Measurements from ENCODE around the gene RHEBL1. TPM values are rescaled to one million over a fixed set of nuclear protein-coding genes. Genes with fewer than 3 reads are reported as not detected.

RHEBL1 gene
- total RNA-seq, 2 experiments from 2014 or later: 5.1 to 6.0 TPM

DNA sequence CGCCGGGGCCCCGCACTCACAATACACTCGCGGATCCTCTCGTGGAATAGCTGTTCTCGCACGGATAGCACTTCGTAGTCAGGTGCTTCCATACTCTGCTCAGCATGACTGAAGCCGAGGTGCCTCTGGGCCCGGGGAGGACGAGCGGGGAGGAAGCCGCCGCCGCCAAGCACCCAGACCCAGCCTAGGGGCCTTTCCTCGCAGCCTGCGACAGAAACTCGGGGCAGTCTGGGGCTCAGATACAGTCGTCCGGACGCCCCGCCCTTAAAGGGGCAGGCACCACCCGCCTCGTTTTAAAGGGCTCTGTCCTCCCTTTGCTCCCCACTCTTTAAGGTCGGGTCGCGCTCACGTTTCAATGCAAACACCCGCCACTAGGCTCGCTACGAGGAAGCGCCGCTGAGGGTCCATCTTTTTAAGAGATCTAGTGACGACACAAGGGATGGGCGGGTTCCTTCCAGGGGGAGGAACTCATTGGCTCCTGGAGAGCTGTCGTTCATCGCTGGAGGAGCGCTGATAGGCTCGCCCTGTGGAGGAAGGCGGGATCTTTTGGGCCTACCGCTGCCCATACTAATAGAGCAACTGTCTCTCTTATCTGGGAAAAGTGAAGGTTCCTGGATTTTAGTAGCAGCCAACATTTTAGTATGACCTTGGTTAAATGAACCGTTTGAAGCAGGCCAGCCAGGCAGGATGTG is 40.8 kb upstream of the RHEBL1 start, which contains the start of gene LMBR1L:
LMBR1L (minus strand) TSS at position 384 of the 692 bp plus-strand sequence; CDS start at position 92, 292 bp downstream.
- TF ChIP-seq, protein P1, sequence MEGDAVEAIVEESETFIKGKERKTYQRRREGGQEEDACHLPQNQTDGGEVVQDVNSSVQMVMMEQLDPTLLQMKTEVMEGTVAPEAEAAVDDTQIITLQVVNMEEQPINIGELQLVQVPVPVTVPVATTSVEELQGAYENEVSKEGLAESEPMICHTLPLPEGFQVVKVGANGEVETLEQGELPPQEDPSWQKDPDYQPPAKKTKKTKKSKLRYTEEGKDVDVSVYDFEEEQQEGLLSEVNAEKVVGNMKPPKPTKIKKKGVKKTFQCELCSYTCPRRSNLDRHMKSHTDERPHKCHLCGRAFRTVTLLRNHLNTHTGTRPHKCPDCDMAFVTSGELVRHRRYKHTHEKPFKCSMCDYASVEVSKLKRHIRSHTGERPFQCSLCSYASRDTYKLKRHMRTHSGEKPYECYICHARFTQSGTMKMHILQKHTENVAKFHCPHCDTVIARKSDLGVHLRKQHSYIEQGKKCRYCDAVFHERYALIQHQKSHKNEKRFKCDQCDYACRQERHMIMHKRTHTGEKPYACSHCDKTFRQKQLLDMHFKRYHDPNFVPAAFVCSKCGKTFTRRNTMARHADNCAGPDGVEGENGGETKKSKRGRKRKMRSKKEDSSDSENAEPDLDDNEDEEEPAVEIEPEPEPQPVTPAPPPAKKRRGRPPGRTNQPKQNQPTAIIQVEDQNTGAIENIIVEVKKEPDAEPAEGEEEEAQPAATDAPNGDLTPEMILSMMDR (IDR thresholded peaks at IDR 0.05): peak; percentile 61

DNA sequence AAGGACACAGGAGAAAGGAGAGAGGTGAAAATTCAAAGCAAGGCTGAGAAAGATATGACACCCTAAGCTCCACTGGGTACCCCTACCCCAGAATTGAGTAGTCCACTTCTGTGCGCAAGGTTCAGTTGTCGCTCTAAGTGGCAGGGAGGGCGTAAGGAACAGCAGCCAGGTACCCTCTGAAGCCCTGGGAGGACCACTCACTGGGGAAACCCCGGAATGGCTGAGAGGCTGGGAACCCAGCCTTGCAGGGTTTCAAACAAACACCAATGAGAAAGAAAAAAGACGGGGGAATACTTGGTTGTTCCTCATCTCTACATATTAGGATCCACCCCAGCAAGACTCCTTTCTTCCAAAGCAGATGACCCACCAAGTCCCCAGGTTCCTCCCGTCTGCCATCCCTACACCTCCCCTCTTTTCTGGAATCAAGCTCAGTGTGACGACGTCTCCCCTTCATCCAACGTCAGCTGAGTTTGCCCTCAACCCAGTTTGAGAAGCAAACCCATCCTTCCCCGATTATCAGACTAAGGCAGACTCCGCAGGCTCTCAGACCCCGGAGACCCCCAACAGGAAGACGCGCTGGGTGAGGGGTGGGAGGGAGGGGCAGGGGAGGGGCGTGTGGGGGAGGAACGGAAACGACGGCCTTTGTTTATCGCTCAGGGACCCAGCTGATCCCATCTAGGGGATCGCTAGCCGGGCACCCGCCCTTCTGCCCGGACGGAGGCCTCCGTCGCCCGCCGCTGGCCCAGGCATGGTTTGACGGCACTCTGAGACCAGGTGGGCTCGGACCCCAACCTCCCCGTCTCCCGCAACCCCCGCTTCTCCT is 40.1 kb upstream of the RHEBL1 start:
- DNase-seq (peak in 7 of 14 experiments; percentile 16 to 54 (median 46)), ATAC-seq (ENCODE audit: poor library complexity) (no peak)
- POLR2A ChIA-PET: interaction anchor here (0.6 to 8.9 kb wide), 18 partner anchors 10 to 632 kb away, joined by 3 to 178 read pairs (median 7); partner anchors contain the start of genes DDX23, DHH, RHEBL1 and SPATS2
- Mint-ChIP-seq H3K27ac (peak overlapping the region; percentile 97), H3K27me3 (no peaks in the 10 kb centered on the region), H3K36me3 (ENCODE audit: low read depth) (peaks cover 45% of the 10 kb centered on the region), H3K4me3 (peak overlapping the region; percentile 89), H3K4me1 (ENCODE audit: low read depth) (peaks cover 35% of the 10 kb centered on the region), H3K9me3 (no peaks in the 10 kb centered on the region)
- CTCF ChIA-PET: interaction anchor here (0.8 to 4.9 kb wide), 9 partner anchors 10 to 597 kb away, joined by 3 to 38 read pairs (median 7); partner anchors contain the start of genes FMNL3, RHEBL1 and TUBA1B
- Histone ChIP-seq H3K36me3 (ENCODE audit: insufficient read depth, low read length) (peaks cover 24% of the 10 kb centered on the region), H3K27ac (ENCODE audit: low read depth in 1 of 2, low read length in 2 of 2) (peak overlapping the region; percentile 85 to 94), H3K4me3 (ENCODE audit: low read length) (peak overlapping the region; percentile 75), H3K4me1 (ENCODE audit: insufficient read depth, low read length) (peaks cover 41% of the 10 kb centered on the region), H3K27me3 (ENCODE audit: control insufficient read depth in 1 of 2, insufficient read depth in 2 of 2, low read length in 2 of 2) (no peaks in the 10 kb centered on the region), H3K9me3 (ENCODE audit: control insufficient read depth in 1 of 2, insufficient read depth in 1 of 2, low read length in 2 of 2) (no peaks in the 10 kb centered on the region)
- intact Hi-C loops (cut with DNase I, micrococcal nuclease): loop anchor here (1.0 to 5.0 kb wide), 5 partner anchors 15 to 82 kb away; partner anchors contain the start of genes DHH (in 1 of the 2) and TUBA1B (in 1 of the 2)
- TF ChIP-seq, protein P1 (IDR thresholded peaks at IDR 0.05): no peak

More for the DNA sequence above, 40.8 kb upstream of the RHEBL1 start, which contains the start of gene LMBR1L:
- peaks cover 41% of the 10 kb centered on the region for H3K4me1 ChIP-seq (ENCODE audit: insufficient read depth, low read length)
- peak within 1 kb of the TSS; percentile 89 for H3K4me3 Mint-ChIP-seq
- no peaks in the 10 kb centered on the region for H3K9me3 Mint-ChIP-seq
- peaks cover 16% of the 10 kb centered on the region for H3K36me3 ChIP-seq (ENCODE audit: insufficient read depth, low read length)
- DNase-seq (peak; percentile 92 to 99 (median 95)), ATAC-seq (ENCODE audit: poor library complexity) (peak; percentile 91)
- H3K27me3 ChIP-seq (ENCODE audit: control insufficient read depth in 1 of 2, insufficient read depth in 2 of 2, low read length in 2 of 2): no peaks in the 10 kb centered on the region
- H3K27ac Mint-ChIP-seq: peak within 1 kb of the TSS; percentile 97
- no peaks in the 10 kb centered on the region for H3K9me3 ChIP-seq (ENCODE audit: control insufficient read depth in 1 of 2, insufficient read depth in 1 of 2, low read length in 2 of 2)
- peaks cover 35% of the 10 kb centered on the region for H3K4me1 Mint-ChIP-seq (ENCODE audit: low read depth)
- ChIA-PET POLR2A (interaction anchor here (0.6 to 8.9 kb wide), 20 partner anchors 9 to 631 kb away, joined by 3 to 178 read pairs (median 6); partner anchors contain the start of genes DDX23, DHH, RHEBL1 and SPATS2), CTCF (interaction anchor here (0.6 to 4.9 kb wide), 10 partner anchors 9 to 1061 kb away, joined by 3 to 38 read pairs (median 5); partner anchors contain the start of genes RHEBL1 and TUBA1B)
- H3K27ac ChIP-seq (ENCODE audit: low read depth in 1 of 2, low read length in 2 of 2): peak within 1 kb of the TSS; percentile 85 to 94
- intact Hi-C loops (cut with DNase I, micrococcal nuclease): loop anchor here (1.0 to 5.0 kb wide), 5 partner anchors 16 to 82 kb away; partner anchors contain the start of genes DHH (in 1 of the 2) and TUBA1B (in 1 of the 2)
- peaks cover 38% of the 10 kb centered on the region for H3K36me3 Mint-ChIP-seq (ENCODE audit: low read depth)
- peak within 1 kb of the TSS; percentile 75 for H3K4me3 ChIP-seq (ENCODE audit: low read length)
- H3K27me3 Mint-ChIP-seq: no peaks in the 10 kb centered on the region

GRCh38 chr12:49108958-49109404 is 39.2 kb upstream of the RHEBL1 start:
- POLR2A ChIA-PET: interaction anchor here (1.4 to 8.9 kb wide), 8 partner anchors 10 to 126 kb away, joined by 3 to 178 read pairs (median 26); partner anchors contain the start of genes DHH, TUBA1A and TUBA1B
- H3K4me1 Mint-ChIP-seq (ENCODE audit: low read depth): peaks cover 35% of the 10 kb centered on the region
- H3K4me1 ChIP-seq (ENCODE audit: insufficient read depth, low read length): peaks cover 41% of the 10 kb centered on the region

More at GRCh38 chr12:49108958-49109404, 39.2 kb upstream of the RHEBL1 start:
- Histone ChIP-seq H3K27me3 (ENCODE audit: control insufficient read depth in 1 of 2, insufficient read depth in 2 of 2, low read length in 2 of 2) (no peaks in the 10 kb centered on the region), H3K9me3 (ENCODE audit: control insufficient read depth in 1 of 2, insufficient read depth in 1 of 2, low read length in 2 of 2) (no peaks in the 10 kb centered on the region), H3K36me3 (ENCODE audit: insufficient read depth, low read length) (peaks cover 32% of the 10 kb centered on the region), H3K4me3 (ENCODE audit: low read length) (peak overlapping the region; percentile 75), H3K27ac (ENCODE audit: low read depth in 1 of 2, low read length in 2 of 2) (peak overlapping the region; percentile 1 to 31)
- Mint-ChIP-seq H3K36me3 (ENCODE audit: low read depth) (peaks cover 52% of the 10 kb centered on the region), H3K27me3 (no peaks in the 10 kb centered on the region), H3K27ac (peak overlapping the region; percentile 97), H3K9me3 (no peaks in the 10 kb centered on the region), H3K4me3 (peak overlapping the region; percentile 89)
- CTCF ChIA-PET: interaction anchor here (0.6 to 4.9 kb wide), 9 partner anchors 10 to 1893 kb away, joined by 3 to 38 read pairs (median 7); partner anchors contain the start of genes FMNL3, RHEBL1 and TUBA1B
- ATAC-seq (ENCODE audit: poor library complexity): no peak
- intact Hi-C loops (cut with DNase I, micrococcal nuclease): no loop called here
- TF ChIP-seq, protein P1 (IDR thresholded peaks at IDR 0.05): no peak
- peak in 1 of 14 experiments; percentile 34 for DNase-seq
